H1 (cell line): ENCODE data around the gene CGNL1. TPM values are rescaled to one million over a fixed set of nuclear protein-coding genes. Genes with fewer than 3 reads are reported as not detected.

ENCODE experiments used
- ASH2L ChIP-seq: fragments of 200-600, 300-600 bp; sonication (generic); IDR thresholded peaks from one replicate; pipeline ENCODE4 v1.7.1; 2017; ENCODE audit warnings: low read length
- BCL11A ChIP-seq, 2 experiments: IDR thresholded peaks; one replicate each; pipeline ENCODE4 v1.6.1; 2011; ENCODE audit warnings: low read depth in 2 of 2, low read length in 2 of 2, mild to moderate bottlenecking in 2 of 2
- CEBPB ChIP-seq: IDR thresholded peaks from 2 replicates; pipeline ENCODE4 v1.6.1; 2012; ENCODE audit warnings: low read depth, low read length
- CTBP2 ChIP-seq: IDR thresholded peaks from 2 replicates; pipeline ENCODE4 v1.7.0; 2011; ENCODE audit warnings: borderline replicate concordance, mild to moderate bottlenecking, moderate library complexity, mixed read lengths, low read length; ENCODE audit not compliant: insufficient read depth, insufficient read length
- EP300 ChIP-seq, 2 experiments: IDR thresholded peaks; 1 replicate in 1 of 2; 2 replicates in 1 of 2; pipeline ENCODE4 v1.6.1; 2011 to 2012; ENCODE audit warnings: low read depth in 2 of 2, low read length in 2 of 2, mild to moderate bottlenecking in 2 of 2, borderline replicate concordance in 1 of 2, inconsistent platforms in 1 of 2, moderate library complexity in 1 of 2
- EZH2 ChIP-seq: fragments of 200-600 bp; sonication (generic); IDR thresholded peaks from 2 replicates; pipeline ENCODE4 v1.7.1; 2012; ENCODE audit warnings: low read depth, mild to moderate bottlenecking, moderate library complexity, low read length, inconsistent platforms; ENCODE audit not compliant: severe bottlenecking
- JUND ChIP-seq: IDR thresholded peaks from 2 replicates; pipeline ENCODE4 v1.6.1; 2011; ENCODE audit warnings: mild to moderate bottlenecking, improper control_type of control experiment, low read length
- PHF8 ChIP-seq: fragments of 200-600 bp; sonication (generic); conservative IDR thresholded peaks from 2 replicates; pipeline ENCODE4 v1.7.1; 2012; ENCODE audit warnings: low read depth, mild to moderate bottlenecking, inconsistent platforms, low read length, moderate library complexity
- POLR2AphosphoS5 ChIP-seq: IDR thresholded peaks from 2 replicates; pipeline ENCODE4 v1.6.1; 2011; ENCODE audit warnings: low read depth, low read length
- RAD21 ChIP-seq, 2 experiments: IDR thresholded peaks in 1 of 2; conservative IDR thresholded peaks in 1 of 2; 2 replicates each; pipeline ENCODE4 v1.6.1; 2011; ENCODE audit warnings: low read depth in 2 of 2, low read length in 2 of 2, improper control_type of control experiment in 1 of 2, inconsistent platforms in 1 of 2, mild to moderate bottlenecking in 1 of 2, moderate library complexity in 1 of 2
- SAP30 ChIP-seq: fragments of 300-600 bp; sonication (generic); IDR thresholded peaks from 2 replicates; pipeline ENCODE4 v1.7.1; 2012; ENCODE audit warnings: low read length, moderate library complexity, mild to moderate bottlenecking, inconsistent platforms; ENCODE audit not compliant: insufficient read depth, insufficient replicate concordance
- TAF7 ChIP-seq: optimal IDR thresholded peaks from 2 replicates; pipeline ENCODE3; 2011; ENCODE audit warnings: low read depth, mild to moderate bottlenecking, inconsistent platforms, low read length, moderate library complexity, borderline replicate concordance
- TEAD4 ChIP-seq: IDR thresholded peaks from 2 replicates; pipeline ENCODE4 v1.6.1; 2012; ENCODE audit warnings: low read depth, low read length, inconsistent platforms, mixed read lengths
- polyA plus RNA-seq, 7 experiments: library from polyadenylated mRNA; depleted of rRNA in 3 of 7; stranded (reverse) in 5 of 7; unstranded in 2 of 7; fragments of >200 nt in 5 of 7; fragments of 200-250 nt in 2 of 7; gene quantifications; 1 replicate in 5 of 7; 2 replicates in 1 of 7; 4 replicates in 1 of 7; pipeline versions ENCODE4 v1.2.1 to v1.2.3, GENCODE V29; 2011 to 2013; ENCODE audit warnings: missing spikeins in 2 of 7, mixed read lengths in 2 of 7
- total RNA-seq: library from RNA; stranded (reverse); fragmentation: NEBNext Ultra II Directional; extraction: Animal tissue kit (Norgen Biotek cat#: 25700); gene quantifications from 2 replicates; pipeline ENCODE4 v1.2.1, GENCODE V29; 2021
- TF ChIP-seq, protein P1 (sequence below): IDR thresholded peaks from 2 replicates; pipeline ENCODE4 v1.6.1; 2011; ENCODE audit warnings: low read depth, mild to moderate bottlenecking, low read length; ENCODE audit not compliant: insufficient read depth
- TF ChIP-seq, protein P2 (sequence below): IDR thresholded peaks from 2 replicates; pipeline ENCODE4 v1.6.1; 2012; ENCODE audit warnings: inconsistent platforms

CGNL1 gene
- total and polyA plus RNA-seq, 2 of the 8 experiments (the other 6 are each of a cell fraction or from before 2014, with no cell fraction given), result 21.8 to 75.6 TPM

DNA sequence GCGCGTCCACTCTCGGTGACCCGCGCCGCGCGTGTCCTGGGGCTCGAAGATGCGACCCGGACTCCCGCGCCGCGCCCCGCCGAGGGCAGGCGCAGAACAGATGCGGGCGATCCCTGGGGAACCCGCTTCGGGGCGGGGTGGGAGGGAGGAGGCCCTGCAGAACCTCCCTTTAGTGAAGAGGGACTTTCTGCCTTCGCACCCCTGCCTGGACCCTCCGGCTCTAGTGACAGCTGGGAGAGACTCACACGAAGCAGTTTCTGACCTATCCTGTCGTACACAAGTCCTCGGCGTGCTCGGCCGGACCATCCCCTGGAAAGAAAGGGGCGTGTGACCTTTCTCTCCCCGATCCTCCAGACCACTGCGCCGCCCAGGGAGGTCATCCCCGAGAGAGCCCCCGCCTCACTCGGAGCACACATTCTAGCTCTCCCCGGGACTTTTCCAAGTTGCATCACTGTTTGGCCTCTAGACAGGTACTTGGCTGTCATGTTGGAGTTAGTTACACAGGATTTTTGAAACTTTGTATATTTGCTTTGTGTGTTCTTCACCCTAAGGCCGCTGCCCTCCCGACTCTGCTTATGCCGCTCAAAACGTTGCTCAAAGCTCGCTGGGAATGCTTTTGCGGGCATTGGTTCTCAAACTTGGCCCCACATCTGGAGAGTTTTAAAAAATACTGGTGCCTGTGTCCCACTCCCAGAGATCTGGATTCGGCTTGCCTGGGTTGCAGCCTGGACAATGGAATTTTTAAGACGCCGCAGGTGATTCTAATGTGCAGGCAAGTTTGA, 582 bp downstream of the CGNL1 start (continued):
- TF ChIP-seq BCL11A (IDR thresholded peaks at IDR 0.05; ENCODE audit: low read depth in 2 of 2, low read length in 2 of 2) (no peak), JUND (0 out of 2 replicates have a peak, but pooled peaks have one; percentile 12), EZH2 (no peak), EP300 (IDR thresholded peaks at IDR 0.05; ENCODE audit: borderline replicate concordance in 1 of 2, low read depth in 2 of 2, low read length in 2 of 2) (no peak), TEAD4 (no peak), SAP30 (peak; percentile 44), POLR2AphosphoS5 (no peak), CEBPB (peak; percentile 48; the same call in 1 of the 2 replicates), PHF8 (no peak; the same call in 1 of the 2 replicates), RAD21 (IDR thresholded peaks at IDR 0.05 in 1 of 2, conservative IDR thresholded peaks at IDR 0.05 in 1 of 2; ENCODE audit: low read depth in 2 of 2, low read length in 2 of 2) (no peak), TAF7 (no peak), ASH2L (peak; percentile 48), CTBP2 (peak; percentile 39)
- TF ChIP-seq, protein P1, sequence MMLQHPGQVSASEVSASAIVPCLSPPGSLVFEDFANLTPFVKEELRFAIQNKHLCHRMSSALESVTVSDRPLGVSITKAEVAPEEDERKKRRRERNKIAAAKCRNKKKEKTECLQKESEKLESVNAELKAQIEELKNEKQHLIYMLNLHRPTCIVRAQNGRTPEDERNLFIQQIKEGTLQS, result no peak
- TF ChIP-seq, protein P2, sequence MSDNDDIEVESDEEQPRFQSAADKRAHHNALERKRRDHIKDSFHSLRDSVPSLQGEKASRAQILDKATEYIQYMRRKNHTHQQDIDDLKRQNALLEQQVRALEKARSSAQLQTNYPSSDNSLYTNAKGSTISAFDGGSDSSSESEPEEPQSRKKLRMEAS, result 0 out of 2 replicates have a peak, but pooled peaks have one; percentile 39
